Germinal center (tissue), 1 donor: Measurements from ENCODE around the gene F2.
"Not testable (repeated sequence)": the region's sequence is repeated elsewhere in the genome, so short reads cannot be mapped to it uniquely, and the experiment has no call there.

ENCODE experiments used
- DNase-seq: peaks from one replicate; pipeline ENCODE4 v3.0.0; 2012; ENCODE audit warnings: mixed read lengths, low spot score

The F2 gene

GRCh38 chr11:46719048-46719542 lies at the start of gene F2:
Gene F2 (plus strand): TSS chr11:46719213. CDS start chr11:46719236, 23 bp downstream.
- DNase-seq = no peak

GRCh38 chr11:46669711-46670139 lies 49.3 kb upstream of the F2 start:
- no peak for DNase-seq

- not testable (repeated sequence) for DNase-seq
Observed at GRCh38 chr11:46670521-46670920, 48.5 kb upstream of the F2 start.

GRCh38 chr11:46671958-46672315 lies 47.1 kb upstream of the F2 start:
- no peak for DNase-seq

- DNase-seq = no peak
Observed at GRCh38 chr11:46672381-46672839, 46.6 kb upstream of the F2 start.

GRCh38 chr11:46673713-46674462 lies 45.1 kb upstream of the F2 start:
- DNase-seq = no peak

- DNase-seq = no peak
Observed at GRCh38 chr11:46674463-46675287, 44.3 kb upstream of the F2 start.

- no peak for DNase-seq
Observed at GRCh38 chr11:46675288-46675851, 43.6 kb upstream of the F2 start.

- DNase-seq = no peak
Observed at GRCh38 chr11:46675949-46676348, 43.1 kb upstream of the F2 start.

GRCh38 chr11:46676436-46677158 lies 42.4 kb upstream of the F2 start:
- no peak for DNase-seq

GRCh38 chr11:46677169-46677568 lies 41.8 kb upstream of the F2 start:
- DNase-seq = no peak

GRCh38 chr11:46677991-46678740 lies 40.8 kb upstream of the F2 start:
- no peak for DNase-seq

- no peak for DNase-seq
Observed at GRCh38 chr11:46678741-46679130, 40.3 kb upstream of the F2 start.

GRCh38 chr11:46679241-46680163 lies 39.5 kb upstream of the F2 start:
- DNase-seq = no peak

GRCh38 chr11:46680164-46680760 lies 38.8 kb upstream of the F2 start:
- DNase-seq = no peak

- no peak for DNase-seq
Observed at GRCh38 chr11:46680815-46681214, 38.2 kb upstream of the F2 start.

GRCh38 chr11:46681814-46682213 lies 37.2 kb upstream of the F2 start:
- DNase-seq = no peak

- DNase-seq = no peak
Observed at GRCh38 chr11:46682773-46683752, 36.0 kb upstream of the F2 start.

GRCh38 chr11:46684367-46684766 lies 34.6 kb upstream of the F2 start:
- DNase-seq = no peak
